Sigmoid colon (tissue), 7 donors: ENCODE measurements around the gene JMJD1C. TPM values are rescaled to one million over a fixed set of nuclear protein-coding genes. Genes with fewer than 3 reads are reported as not detected.
A peak's percentile ranks its signal among the peaks of the same experiment; 100 is the strongest.

Source experiments
- DNase-seq: peaks from one replicate; pipeline ENCODE4 v3.0.0-alpha.2; 2019
- H3K27ac ChIP-seq, 4 donors: fragments of 200-600 bp; sonication (generic); one replicate each; pipeline ENCODE4 v1.5.1; 2016 to 2019; ENCODE audit warnings: mild to moderate bottlenecking in 1 of 4
- H3K27me3 ChIP-seq, 3 donors: fragments of 200-600 bp; sonication (generic); one replicate each; pipeline ENCODE4 v1.5.1; 2019; ENCODE audit warnings: mild to moderate bottlenecking in 1 of 3
- H3K36me3 ChIP-seq, 4 donors: fragments of 200-600 bp; sonication (generic); one replicate each; pipeline ENCODE4 v1.5.1; 2016 to 2019
- H3K4me1 ChIP-seq, 4 donors: fragments of 200-600 bp; sonication (generic); one replicate each; pipeline ENCODE4 v1.5.1; 2017 to 2019
- H3K4me3 ChIP-seq, 4 donors: fragments of 200-600 bp; sonication (generic); one replicate each; pipeline ENCODE4 v1.5.1; 2017 to 2019; ENCODE audit warnings: mild to moderate bottlenecking in 2 of 4, moderate library complexity in 1 of 4
- H3K9me3 ChIP-seq, 4 donors: fragments of 200-600 bp in 3 of 4; sonication (generic) in 3 of 4; one replicate each; pipeline versions ENCODE4 v1.5.1 to v1.6.1; 2013 to 2019
- CTCF ChIP-seq, 4 experiments: fragments of 450-650 bp in 3 of 4; fragments of 200-600 bp in 1 of 4; IDR thresholded peaks; one replicate each; pipeline ENCODE4 v1.5.1; 2016 to 2019; ENCODE audit warnings: antibody characterized with exemption in 4 of 4, mild to moderate bottlenecking in 3 of 4, moderate library complexity in 2 of 4
- EP300 ChIP-seq, 4 donors: sonication (generic); formaldehyde crosslinking; IDR thresholded peaks; one replicate each; pipeline ENCODE4 v1.6.1; 2017; ENCODE audit warnings: antibody characterized with exemption in 4 of 4
- POLR2A ChIP-seq, 2 donors: fragments of 450-650 bp; IDR thresholded peaks; one replicate each; pipeline ENCODE4 v1.6.1; 2016; ENCODE audit warnings: antibody characterized with exemption in 2 of 2, mild to moderate bottlenecking in 2 of 2, moderate library complexity in 2 of 2
- POLR2AphosphoS5 ChIP-seq, 4 donors: sonication (generic); formaldehyde crosslinking; IDR thresholded peaks; one replicate each; pipeline ENCODE4 v1.6.1; 2017; ENCODE audit warnings: antibody characterized with exemption in 4 of 4
- WGBS, 2 donors: extraction: QIAGEN DNeasy Blood & Tissue Kit; methylation state at CpG; one replicate each; pipeline ENCODE4 v1.1.7; 2013; 5-methylcytosine and 5-hydroxymethylcytosine counted together
- intact Hi-C: fragments of 100-400 bp; cut with DNase I; formaldehyde crosslinking; loops from one replicate; pipeline ENCODE4 v1.15.1; 2023
- polyA plus RNA-seq, 3 donors: library from polyadenylated mRNA; stranded (reverse); fragments of 200-250 nt; gene quantifications; one replicate each; pipeline ENCODE4 v1.2.3, GENCODE V29; 2013
- total RNA-seq, 4 donors: library from RNA; depleted of rRNA; stranded (reverse); fragments of >200 nt; gene quantifications; one replicate each; pipeline ENCODE4 v1.1.0, GENCODE V29; 2016
- donor health status: healthy with polysubstance abuse.
- donor health status: Bipolar disorder and iron deficiency.
- donor health status: healthy.

The JMJD1C gene
- total and polyA plus RNA-seq, 7 donors, result 13.2 to 134 (median 94.2) TPM

DNA sequence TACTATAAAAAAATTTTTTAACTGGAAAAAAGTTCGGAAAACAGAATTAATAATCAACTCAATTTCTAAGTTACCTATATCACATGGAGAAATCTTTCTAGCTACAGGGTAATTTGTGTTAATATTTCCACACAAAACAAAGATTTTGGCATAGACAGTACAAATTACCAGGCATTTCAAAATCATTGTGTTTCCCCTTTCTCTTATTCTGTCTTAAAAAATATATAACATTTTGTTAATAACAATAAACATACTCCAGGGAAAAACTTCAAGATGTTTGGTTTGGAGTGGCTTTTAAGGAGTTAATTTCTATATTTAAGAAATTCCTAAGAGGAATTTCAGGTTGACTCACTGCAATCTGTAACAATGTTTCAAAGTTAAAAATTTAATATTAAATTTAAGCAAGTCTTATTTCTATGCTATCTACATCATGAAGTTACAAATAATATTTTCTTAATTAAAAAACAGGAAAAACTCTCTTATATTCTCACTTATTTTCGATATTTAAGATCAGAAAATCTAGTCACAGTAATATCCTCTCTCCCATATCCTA lies 200.0 kb downstream of the JMJD1C start:
- peak overlapping the region; percentile 83 to 91 (median 90) for H3K27ac ChIP-seq
- H3K9me3 ChIP-seq, result no peaks in the 10 kb centered on the region
- no peaks in the 10 kb centered on the region for H3K27me3 ChIP-seq
- intact Hi-C loops, result loop anchor here (5.0 kb wide), 3 partner anchors 202 to 447 kb away; partner anchors contain the start of genes JMJD1C and REEP3
- DNase-seq, result no peak
- TF ChIP-seq EP300 (IDR thresholded peaks at IDR 0.05), result no peak
- no peak for TF ChIP-seq CTCF (IDR thresholded peaks at IDR 0.05)
- no peak for TF ChIP-seq POLR2A (IDR thresholded peaks at IDR 0.05)
- 4 to 11% methylated on average over 2 of the region's 2 CpGs for WGBS, 2 donors
- peak overlapping the region; percentile 38 to 55 (median 52) for H3K4me3 ChIP-seq
- H3K4me1 ChIP-seq, result peaks cover 0 to 51% (median 37%) of the 10 kb centered on the region in 4 donors
- H3K36me3 ChIP-seq, result no peaks in the 10 kb centered on the region

GRCh38 chr10:63265222-63265617 lies 200.6 kb downstream of the JMJD1C start:
- DNase-seq, result no peak
- Histone ChIP-seq H3K4me1 (peaks cover 0 to 52% (median 36%) of the 10 kb centered on the region in 4 donors), H3K4me3 (peak overlapping the region; percentile 19 to 55 (median 52)), H3K9me3 (no peaks in the 10 kb centered on the region), H3K36me3 (no peaks in the 10 kb centered on the region), H3K27ac (peak overlapping the region; percentile 83 to 91 (median 90)), H3K27me3 (no peaks in the 10 kb centered on the region)
- TF ChIP-seq POLR2A (IDR thresholded peaks at IDR 0.05) (no peak), POLR2AphosphoS5 (IDR thresholded peaks at IDR 0.05) (peak; percentile 32 to 65 (median 48))
- WGBS, 2 donors, result 0 to 1% methylated on average over 5 of the region's 5 CpGs
- intact Hi-C loops, result loop anchor here (5.0 kb wide), 3 partner anchors 202 to 447 kb away; partner anchors contain the start of genes JMJD1C and REEP3

DNA sequence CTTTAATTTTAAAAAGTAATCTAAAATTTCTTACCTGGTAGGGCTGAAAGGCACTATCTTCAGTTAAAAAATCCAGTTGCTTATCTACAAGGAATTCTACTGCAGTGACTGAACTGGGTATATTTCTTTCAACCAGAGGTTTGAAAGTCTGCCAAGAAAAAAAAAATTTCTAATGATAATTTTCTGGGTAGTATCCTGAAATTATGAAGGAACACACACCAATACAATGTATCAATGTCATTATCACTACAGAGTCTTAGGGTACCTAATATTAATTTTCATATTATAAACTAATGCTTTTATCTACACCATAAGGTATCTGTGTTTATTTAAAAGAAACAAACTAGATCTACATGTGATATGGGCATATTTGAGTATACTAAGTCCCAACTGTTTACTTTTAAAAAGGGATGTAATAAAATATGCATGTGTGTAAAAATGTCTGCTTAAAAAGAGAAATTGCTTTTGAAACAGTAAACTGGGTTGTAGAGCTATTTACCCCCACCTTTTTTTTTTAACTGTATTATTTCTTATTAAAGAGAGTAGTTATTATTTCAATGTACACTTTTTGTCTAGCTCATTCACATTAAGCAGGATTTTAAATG lies 201.1 kb downstream of the JMJD1C start:
- H3K4me1 ChIP-seq, result peaks cover 0 to 52% (median 39%) of the 10 kb centered on the region in 4 donors
- H3K4me3 ChIP-seq, result peak overlapping the region; percentile 19 to 55 (median 52)
- no peak for DNase-seq
- no peaks in the 10 kb centered on the region for H3K9me3 ChIP-seq
- no peaks in the 10 kb centered on the region for H3K36me3 ChIP-seq
- peak overlapping the region; percentile 83 to 91 (median 90) for H3K27ac ChIP-seq
- TF ChIP-seq CTCF (IDR thresholded peaks at IDR 0.05) (no peak), POLR2AphosphoS5 (IDR thresholded peaks at IDR 0.05) (no peak), POLR2A (IDR thresholded peaks at IDR 0.05) (no peak), EP300 (IDR thresholded peaks at IDR 0.05) (no peak)
- intact Hi-C loops, result loop anchor here (5.0 kb wide), 4 partner anchors 37 to 448 kb away; partner anchors contain the start of genes JMJD1C and REEP3
- H3K27me3 ChIP-seq, result no peaks in the 10 kb centered on the region

GRCh38 chr10:63262430-63263073 lies 203.2 kb downstream of the JMJD1C start:
- no peak overlapping the region for H3K4me3 ChIP-seq
- no peaks in the 10 kb centered on the region for H3K27me3 ChIP-seq
- peaks cover 0 to 69% (median 56%) of the 10 kb centered on the region in 4 donors for H3K4me1 ChIP-seq

More at GRCh38 chr10:63262430-63263073, 203.2 kb downstream of the JMJD1C start:
- no peaks in the 10 kb centered on the region for H3K36me3 ChIP-seq
- H3K9me3 ChIP-seq, result no peaks in the 10 kb centered on the region
- TF ChIP-seq POLR2A (IDR thresholded peaks at IDR 0.05) (no peak), CTCF (IDR thresholded peaks at IDR 0.05) (no peak), EP300 (IDR thresholded peaks at IDR 0.05) (no peak), POLR2AphosphoS5 (IDR thresholded peaks at IDR 0.05) (no peak)
- WGBS, 2 donors, result 55 to 82% methylated on average over 5 of the region's 5 CpGs
- intact Hi-C loops, result loop anchor here (5.0 kb wide), 1 partner anchor 35 kb away; no protein-coding TSS in a partner anchor
- peak overlapping the region; percentile 46 to 91 (median 90) for H3K27ac ChIP-seq
- DNase-seq, result no peak
